Gastroesophageal sphincter (tissue), 4 donors: ENCODE results near the gene MAPT. TPM values are rescaled to one million over a fixed set of nuclear protein-coding genes. Genes with fewer than 3 reads are reported as not detected.

ENCODE experiments used
- ATAC-seq: fragments of 150-250 bp; one replicate; pipeline ENCODE4 v1.9.1; 2016; ENCODE audit warnings: mild to moderate bottlenecking, moderate library complexity
- H3K27ac ChIP-seq, 4 donors: fragments of 200-600 bp; sonication (generic) in 3 of 4; 1 replicate in 3 of 4; 2 replicates in 1 of 4; pipeline ENCODE4 v1.5.1; 2016 to 2019
- H3K27me3 ChIP-seq: fragments of 200-600 bp; sonication (generic); one replicate; pipeline ENCODE4 v1.5.1; 2019
- H3K36me3 ChIP-seq, 2 donors: fragments of 200-600 bp; sonication (generic); one replicate each; pipeline ENCODE4 v1.5.1; 2019; ENCODE audit warnings: control low read depth in 1 of 2
- H3K4me1 ChIP-seq, 3 donors: fragments of 200-600 bp; sonication (generic); 1 replicate in 2 of 3; 2 replicates in 1 of 3; pipeline ENCODE4 v1.5.1; 2016 to 2019; ENCODE audit warnings: control low read depth in 2 of 3
- H3K4me3 ChIP-seq, 2 donors: fragments of 200-600 bp; sonication (generic); one replicate each; pipeline ENCODE4 v1.5.1; 2019; ENCODE audit warnings: mild to moderate bottlenecking in 1 of 2, moderate library complexity in 1 of 2
- H3K9me3 ChIP-seq, 3 donors: fragments of 200-600 bp; sonication (generic); one replicate each; pipeline ENCODE4 v1.5.1; 2017 to 2019; ENCODE audit warnings: control low read depth in 2 of 3
- EP300 ChIP-seq: sonication (generic); formaldehyde crosslinking; IDR thresholded peaks from one replicate; pipeline ENCODE4 v1.6.1; 2017; ENCODE audit warnings: antibody characterized with exemption, mild to moderate bottlenecking
- POLR2A ChIP-seq, 2 donors: fragments of 450-650 bp; IDR thresholded peaks; one replicate each; pipeline ENCODE4 v1.6.1; 2017; ENCODE audit warnings: antibody characterized with exemption in 2 of 2, mild to moderate bottlenecking in 2 of 2, moderate library complexity in 1 of 2
- POLR2AphosphoS5 ChIP-seq: sonication (generic); formaldehyde crosslinking; IDR thresholded peaks from one replicate; pipeline ENCODE4 v1.6.1; 2017; ENCODE audit warnings: antibody characterized with exemption
- WGBS, 2 donors: methylation state at CpG; one replicate each; pipeline ENCODE4 v1.1.5; 2018; ENCODE audit warnings: low coverage in 1 of 2; 5-methylcytosine and 5-hydroxymethylcytosine counted together
- total RNA-seq, 4 donors: library from RNA; depleted of rRNA; stranded (reverse); fragments of >200 nt; gene quantifications; one replicate each; pipeline ENCODE4 v1.1.0, GENCODE V29; 2016
- TF ChIP-seq, protein P1 (sequence below), 4 experiments: fragments of 200-600 bp in 2 of 4; fragments of 450-650 bp in 2 of 4; sonication (generic) in 1 of 4; IDR thresholded peaks; one replicate each; pipeline ENCODE4 v1.5.1; 2017 to 2019; ENCODE audit warnings: antibody characterized with exemption in 4 of 4, mild to moderate bottlenecking in 2 of 4, moderate library complexity in 2 of 4

The MAPT gene
- total RNA-seq, 4 donors from 2014 or later, result 3.4 to 12.2 (median 8.5) TPM

- Histone ChIP-seq H3K36me3 (no peaks in the 10 kb centered on the region), H3K4me1 (peaks cover 0 to 9% (median 0%) of the 10 kb centered on the region in 3 donors), H3K27ac (no peak overlapping the region), H3K4me3 (no peak overlapping the region), H3K9me3 (peaks cover 0 to 7% (median 0%) of the 10 kb centered on the region in 3 donors), H3K27me3 (peaks cover 36% of the 10 kb centered on the region)
- WGBS, 2 donors, result 45 to 71% methylated on average over 3 of the region's 3 CpGs
- TF ChIP-seq POLR2AphosphoS5, result no peak
- TF ChIP-seq, protein P1, sequence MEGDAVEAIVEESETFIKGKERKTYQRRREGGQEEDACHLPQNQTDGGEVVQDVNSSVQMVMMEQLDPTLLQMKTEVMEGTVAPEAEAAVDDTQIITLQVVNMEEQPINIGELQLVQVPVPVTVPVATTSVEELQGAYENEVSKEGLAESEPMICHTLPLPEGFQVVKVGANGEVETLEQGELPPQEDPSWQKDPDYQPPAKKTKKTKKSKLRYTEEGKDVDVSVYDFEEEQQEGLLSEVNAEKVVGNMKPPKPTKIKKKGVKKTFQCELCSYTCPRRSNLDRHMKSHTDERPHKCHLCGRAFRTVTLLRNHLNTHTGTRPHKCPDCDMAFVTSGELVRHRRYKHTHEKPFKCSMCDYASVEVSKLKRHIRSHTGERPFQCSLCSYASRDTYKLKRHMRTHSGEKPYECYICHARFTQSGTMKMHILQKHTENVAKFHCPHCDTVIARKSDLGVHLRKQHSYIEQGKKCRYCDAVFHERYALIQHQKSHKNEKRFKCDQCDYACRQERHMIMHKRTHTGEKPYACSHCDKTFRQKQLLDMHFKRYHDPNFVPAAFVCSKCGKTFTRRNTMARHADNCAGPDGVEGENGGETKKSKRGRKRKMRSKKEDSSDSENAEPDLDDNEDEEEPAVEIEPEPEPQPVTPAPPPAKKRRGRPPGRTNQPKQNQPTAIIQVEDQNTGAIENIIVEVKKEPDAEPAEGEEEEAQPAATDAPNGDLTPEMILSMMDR (IDR thresholded peaks at IDR 0.05), result no peak
- no peak for ATAC-seq
Observed at GRCh38 chr17:45874151-45874550, 20.2 kb upstream of the MAPT start.

DNA sequence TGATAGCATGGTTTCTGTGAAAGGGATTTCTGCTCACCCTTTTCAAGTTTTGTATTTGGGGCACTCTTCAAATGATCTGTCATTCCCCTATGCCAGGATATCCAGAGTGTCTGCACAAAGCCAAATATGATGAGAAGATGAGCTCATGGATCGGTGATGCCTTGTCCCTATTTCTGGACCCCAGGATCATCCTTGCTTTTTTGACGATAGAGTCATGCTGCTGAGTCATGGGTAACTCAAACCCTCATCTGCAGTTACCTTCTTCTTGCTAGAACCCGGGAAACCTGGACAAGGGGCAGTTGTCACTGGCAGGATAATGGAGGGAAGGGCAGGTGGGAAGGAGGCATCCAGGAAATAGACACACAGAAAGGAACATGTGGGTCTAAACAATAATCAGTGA lies 17.8 kb upstream of the MAPT start:
- no peak for ATAC-seq
- peaks cover 42% of the 10 kb centered on the region for H3K27me3 ChIP-seq
- WGBS, 2 donors, result 65 to 90% methylated on average over 2 to 3 of the region's 3 CpGs

DNA sequence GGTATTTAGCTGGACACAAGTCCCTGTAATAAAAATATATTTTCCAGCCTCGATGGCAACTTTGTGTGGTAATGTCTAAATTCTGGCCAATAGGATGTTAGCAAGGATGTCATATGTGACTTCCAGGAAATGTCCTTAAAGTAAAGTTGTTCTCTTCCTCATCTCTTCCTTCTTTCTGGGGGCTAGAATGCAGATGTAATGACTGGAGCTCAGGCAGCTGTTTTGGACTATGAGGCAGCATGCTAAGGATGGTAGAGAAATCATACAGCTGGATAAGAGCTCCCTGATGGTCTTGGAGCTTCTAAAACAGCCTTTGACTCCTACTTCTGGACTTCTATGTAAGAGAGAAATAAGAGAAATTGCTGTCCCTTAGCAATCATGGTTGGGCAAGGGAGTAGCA lies 16.9 kb upstream of the MAPT start:
- H3K9me3 ChIP-seq, result peaks cover 0 to 7% (median 0%) of the 10 kb centered on the region in 3 donors

More for the DNA sequence above, 17.8 kb upstream of the MAPT start:
- Histone ChIP-seq H3K27ac (no peak overlapping the region), H3K4me3 (no peak overlapping the region), H3K36me3 (no peaks in the 10 kb centered on the region), H3K9me3 (peaks cover 0 to 7% (median 0%) of the 10 kb centered on the region in 3 donors), H3K4me1 (no peaks in the 10 kb centered on the region)
- TF ChIP-seq POLR2A (IDR thresholded peaks at IDR 0.05) (no peak), POLR2AphosphoS5 (no peak), EP300 (no peak)
- TF ChIP-seq, protein P1 (IDR thresholded peaks at IDR 0.05), result no peak

GRCh38 chr17:45883063-45883462 lies 11.3 kb upstream of the MAPT start:
- no peak for ATAC-seq
- Histone ChIP-seq H3K4me1 (no peaks in the 10 kb centered on the region), H3K4me3 (no peak overlapping the region), H3K27ac (no peak overlapping the region), H3K27me3 (peaks cover 23% of the 10 kb centered on the region), H3K36me3 (no peaks in the 10 kb centered on the region), H3K9me3 (peaks cover 0 to 8% (median 0%) of the 10 kb centered on the region in 3 donors)
- TF ChIP-seq POLR2AphosphoS5 (no peak), POLR2A (IDR thresholded peaks at IDR 0.05) (no peak), EP300 (no peak)
- TF ChIP-seq, protein P1 (IDR thresholded peaks at IDR 0.05), result no peak
- 100% methylated on average over 1 of the region's 2 CpGs for WGBS, 2 donors

More for the DNA sequence above, 16.9 kb upstream of the MAPT start:
- TF ChIP-seq POLR2AphosphoS5, result no peak
- no peak for TF ChIP-seq POLR2A (IDR thresholded peaks at IDR 0.05)
- TF ChIP-seq, protein P1 (IDR thresholded peaks at IDR 0.05), result no peak
- no peak for TF ChIP-seq EP300
- WGBS, 2 donors, result 57 to 69% methylated on average over 1 of the region's 1 CpG
- Histone ChIP-seq H3K27ac (no peak overlapping the region), H3K4me1 (no peaks in the 10 kb centered on the region), H3K27me3 (peaks cover 46% of the 10 kb centered on the region), H3K36me3 (no peaks in the 10 kb centered on the region), H3K4me3 (no peak overlapping the region)
- ATAC-seq, result no peak

- Histone ChIP-seq H3K27me3 (peaks cover 7% of the 10 kb centered on the region), H3K4me1 (no peaks in the 10 kb centered on the region), H3K36me3 (no peaks in the 10 kb centered on the region), H3K4me3 (no peak overlapping the region), H3K27ac (no peak overlapping the region), H3K9me3 (peaks cover 0 to 8% (median 0%) of the 10 kb centered on the region in 3 donors)
- no peak for TF ChIP-seq POLR2AphosphoS5
- TF ChIP-seq, protein P1 (IDR thresholded peaks at IDR 0.05), result no peak
- WGBS, 2 donors, result 63% methylated on average over 1 of the region's 2 CpGs; no CpG with 5 or more reads in 1 of the 2 donors
- ATAC-seq, result no peak
Observed at GRCh38 chr17:45886852-45887251, 7.5 kb upstream of the MAPT start.
